Hepatocyte (in vitro differentiated cells): Measurements from ENCODE around the gene BCAS3.

Experiments used
- EZH2 ChIP-seq: fragments of 200-600 bp; sonication (generic); IDR thresholded peaks from 2 replicates; pipeline ENCODE4 v1.6.1; 2016; ENCODE audit warnings: antibody characterized with exemption, mild to moderate bottlenecking, borderline replicate concordance
- TF ChIP-seq, protein P1 (sequence below): fragments of 200-600 bp; sonication (generic); IDR thresholded peaks from 2 replicates; pipeline ENCODE4 v1.5.1; 2016; ENCODE audit warnings: antibody characterized with exemption, mild to moderate bottlenecking; ENCODE audit not compliant: poor library complexity

DNA sequence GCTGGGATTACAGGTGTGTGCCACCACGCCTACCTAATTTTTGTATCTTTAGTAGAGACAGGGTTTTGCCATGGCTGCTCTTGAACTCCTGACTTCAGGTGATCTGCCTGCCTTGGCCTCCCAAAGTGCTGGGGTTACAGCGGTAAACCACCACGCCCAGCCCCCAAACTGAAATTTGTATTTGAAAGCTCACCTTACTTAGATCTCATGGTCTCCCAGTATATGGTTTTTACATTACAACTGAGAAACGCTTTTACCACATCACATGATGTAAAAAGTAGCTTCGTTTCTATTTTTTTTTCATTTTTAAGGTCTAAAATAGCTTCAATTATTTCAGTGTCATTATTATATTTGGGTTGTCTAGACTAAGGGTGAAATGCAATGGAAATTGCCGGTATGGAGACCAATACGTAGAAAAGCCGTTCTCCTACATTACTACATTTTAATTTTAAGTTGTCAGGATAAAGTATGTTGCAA, 93.3 kb downstream of the BCAS3 start:
- TF ChIP-seq, protein P1, sequence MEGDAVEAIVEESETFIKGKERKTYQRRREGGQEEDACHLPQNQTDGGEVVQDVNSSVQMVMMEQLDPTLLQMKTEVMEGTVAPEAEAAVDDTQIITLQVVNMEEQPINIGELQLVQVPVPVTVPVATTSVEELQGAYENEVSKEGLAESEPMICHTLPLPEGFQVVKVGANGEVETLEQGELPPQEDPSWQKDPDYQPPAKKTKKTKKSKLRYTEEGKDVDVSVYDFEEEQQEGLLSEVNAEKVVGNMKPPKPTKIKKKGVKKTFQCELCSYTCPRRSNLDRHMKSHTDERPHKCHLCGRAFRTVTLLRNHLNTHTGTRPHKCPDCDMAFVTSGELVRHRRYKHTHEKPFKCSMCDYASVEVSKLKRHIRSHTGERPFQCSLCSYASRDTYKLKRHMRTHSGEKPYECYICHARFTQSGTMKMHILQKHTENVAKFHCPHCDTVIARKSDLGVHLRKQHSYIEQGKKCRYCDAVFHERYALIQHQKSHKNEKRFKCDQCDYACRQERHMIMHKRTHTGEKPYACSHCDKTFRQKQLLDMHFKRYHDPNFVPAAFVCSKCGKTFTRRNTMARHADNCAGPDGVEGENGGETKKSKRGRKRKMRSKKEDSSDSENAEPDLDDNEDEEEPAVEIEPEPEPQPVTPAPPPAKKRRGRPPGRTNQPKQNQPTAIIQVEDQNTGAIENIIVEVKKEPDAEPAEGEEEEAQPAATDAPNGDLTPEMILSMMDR: no peak
- TF ChIP-seq EZH2: no peak
